Measurements from ENCODE around the gene ANKRD65.

DNA sequence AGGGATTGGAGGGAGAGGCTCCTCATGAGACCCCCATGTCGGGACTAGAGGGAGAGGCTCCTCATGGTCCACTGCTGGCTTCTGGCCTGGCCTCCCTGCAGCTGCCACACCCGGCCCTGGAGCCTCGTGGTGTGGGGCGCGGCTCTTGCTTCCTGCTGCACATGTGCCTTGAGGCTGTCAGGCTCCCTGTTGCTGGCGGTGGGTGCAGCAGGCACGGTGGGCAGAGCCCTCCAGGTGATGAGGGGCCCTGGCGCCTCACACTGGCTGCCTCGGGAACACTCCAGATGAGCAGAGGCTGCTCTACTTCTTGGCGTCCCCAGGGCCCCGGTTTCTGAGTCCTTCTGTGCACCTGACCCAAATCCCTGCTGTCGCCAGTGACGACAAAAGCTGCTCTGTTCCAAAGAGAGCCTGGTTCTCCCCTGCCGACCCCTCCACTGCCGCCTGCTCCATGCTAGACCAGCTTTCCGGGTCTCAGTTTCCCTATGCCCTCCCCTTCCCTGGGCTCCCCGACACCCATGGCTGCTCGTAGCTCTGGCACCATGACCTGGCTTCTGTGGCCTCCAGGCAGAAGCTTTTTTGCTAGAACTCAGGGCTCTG lies 40.7 kb upstream of the ANKRD65 start:
- TF ChIP-seq, protein P1, sequence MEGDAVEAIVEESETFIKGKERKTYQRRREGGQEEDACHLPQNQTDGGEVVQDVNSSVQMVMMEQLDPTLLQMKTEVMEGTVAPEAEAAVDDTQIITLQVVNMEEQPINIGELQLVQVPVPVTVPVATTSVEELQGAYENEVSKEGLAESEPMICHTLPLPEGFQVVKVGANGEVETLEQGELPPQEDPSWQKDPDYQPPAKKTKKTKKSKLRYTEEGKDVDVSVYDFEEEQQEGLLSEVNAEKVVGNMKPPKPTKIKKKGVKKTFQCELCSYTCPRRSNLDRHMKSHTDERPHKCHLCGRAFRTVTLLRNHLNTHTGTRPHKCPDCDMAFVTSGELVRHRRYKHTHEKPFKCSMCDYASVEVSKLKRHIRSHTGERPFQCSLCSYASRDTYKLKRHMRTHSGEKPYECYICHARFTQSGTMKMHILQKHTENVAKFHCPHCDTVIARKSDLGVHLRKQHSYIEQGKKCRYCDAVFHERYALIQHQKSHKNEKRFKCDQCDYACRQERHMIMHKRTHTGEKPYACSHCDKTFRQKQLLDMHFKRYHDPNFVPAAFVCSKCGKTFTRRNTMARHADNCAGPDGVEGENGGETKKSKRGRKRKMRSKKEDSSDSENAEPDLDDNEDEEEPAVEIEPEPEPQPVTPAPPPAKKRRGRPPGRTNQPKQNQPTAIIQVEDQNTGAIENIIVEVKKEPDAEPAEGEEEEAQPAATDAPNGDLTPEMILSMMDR (IDR thresholded peaks at IDR 0.05): no peak
- TF ChIP-seq POLR2A (IDR thresholded peaks at IDR 0.05): no peak

All from sigmoid colon (tissue), 3 donors.